Measurements from ENCODE around the gene DESI1.
"Not testable (repeated sequence)": the region's sequence is repeated elsewhere in the genome, so short reads cannot be mapped to it uniquely, and the experiment has no call there.

GRCh38 chr22:41634610-41635009 is 13.8 kb upstream of the DESI1 start:
- not testable (repeated sequence) for TF ChIP-seq CTCF, POLR2AphosphoS5, POLR2A (IDR thresholded peaks at IDR 0.05)
